HepG2 (cell line): ENCODE measurements around the gene POLA2. TPM values are rescaled to one million over a fixed set of nuclear protein-coding genes. Genes with fewer than 3 reads are reported as not detected.

Experiments
- CTCF ChIP-seq: sonication (generic); formaldehyde crosslinking; IDR thresholded peaks from 2 replicates; pipeline ENCODE4 v1.5.0; 2020; ENCODE audit warnings: mild to moderate bottlenecking, missing genetic modification reagents, moderate library complexity
- DBP ChIP-seq: sonication (generic); formaldehyde crosslinking; IDR thresholded peaks from 2 replicates; pipeline ENCODE4 v1.4.0; 2020; ENCODE audit warnings: missing genetic modification reagents; ENCODE audit errors: not compliant biosample characterization
- HMGA1 ChIP-seq: sonication (generic); formaldehyde crosslinking; conservative IDR thresholded peaks from 2 replicates; pipeline ENCODE4 v1.4.0; 2020; ENCODE audit warnings: missing genetic modification reagents
- KDM3A ChIP-seq: IDR thresholded peaks from 2 replicates; pipeline ENCODE4 v1.6.1; 2018; ENCODE audit warnings: low read depth, missing compliant biosample characterization
- MAZ ChIP-seq, 2 experiments: sonication (generic) in 1 of 2; formaldehyde crosslinking in 1 of 2; IDR thresholded peaks; 2 replicates each; pipeline versions ENCODE4 v1.5.0 to v1.6.1; 2012 to 2020; ENCODE audit warnings: low read depth in 2 of 2, mild to moderate bottlenecking in 2 of 2, borderline replicate concordance in 1 of 2, improper control_type of control experiment in 1 of 2, low read length in 1 of 2, missing genetic modification reagents in 1 of 2, moderate library complexity in 1 of 2
- NCOA2 ChIP-seq: sonication (generic); formaldehyde crosslinking; IDR thresholded peaks from 2 replicates; pipeline ENCODE4 v1.8.0; 2022; ENCODE audit warnings: inconsistent platforms
- NONO ChIP-seq, 2 experiments: fragments of 450-650 bp in 1 of 2; sonication (generic) in 1 of 2; formaldehyde crosslinking in 1 of 2; IDR thresholded peaks in 1 of 2; conservative IDR thresholded peaks in 1 of 2; 2 replicates each; pipeline versions ENCODE4 v1.6.1 to v1.8.0; 2017 to 2022; ENCODE audit warnings: mild to moderate bottlenecking in 1 of 2, missing genetic modification reagents in 1 of 2, moderate library complexity in 1 of 2
- PPARG ChIP-seq: conservative IDR thresholded peaks from 2 replicates; pipeline ENCODE4 v1.6.1; 2016; ENCODE audit warnings: missing biosample characterization, missing genetic modification reagents
- RARA ChIP-seq: IDR thresholded peaks from 2 replicates; pipeline ENCODE4 v1.6.1; 2016; ENCODE audit warnings: missing genetic modification reagents, missing compliant biosample characterization
- RBFOX2 ChIP-seq: fragments of 200-400 bp; formaldehyde crosslinking; IDR thresholded peaks from 2 replicates; pipeline ENCODE4 v1.6.1; 2017; ENCODE audit warnings: low read depth, mild to moderate bottlenecking, low read length
- ZBTB21 ChIP-seq: sonication (generic); formaldehyde crosslinking; IDR thresholded peaks from 2 replicates; pipeline ENCODE4 v1.4.0; 2020; ENCODE audit warnings: missing genetic modification reagents
- ZMYM3 ChIP-seq: sonication (generic); formaldehyde crosslinking; IDR thresholded peaks from 2 replicates; pipeline ENCODE4 v1.5.1; 2020; ENCODE audit warnings: mild to moderate bottlenecking, missing genetic modification reagents
- ZNF20 ChIP-seq: sonication (generic); formaldehyde crosslinking; IDR thresholded peaks from 2 replicates; pipeline ENCODE4 v1.4.0; 2020; ENCODE audit warnings: mild to moderate bottlenecking, moderate library complexity, missing genetic modification reagents
- ZNF296 ChIP-seq: sonication (generic); formaldehyde crosslinking; conservative IDR thresholded peaks from 2 replicates; pipeline ENCODE4 v1.5.0; 2020; ENCODE audit warnings: mild to moderate bottlenecking, missing genetic modification reagents
- ZNF350 ChIP-seq: sonication (generic); formaldehyde crosslinking; IDR thresholded peaks from 2 replicates; pipeline ENCODE4 v1.4.0; 2020; ENCODE audit warnings: mild to moderate bottlenecking, low read depth, missing genetic modification reagents, borderline replicate concordance
- ZNF749 ChIP-seq: sonication (generic); formaldehyde crosslinking; IDR thresholded peaks from 2 replicates; pipeline ENCODE4 v1.8.0; 2022; ENCODE audit warnings: mild to moderate bottlenecking, missing genetic modification reagents, moderate library complexity, borderline replicate concordance
- polyA plus RNA-seq, 8 experiments: library from polyadenylated mRNA; depleted of rRNA in 3 of 8; stranded (reverse) in 7 of 8; unstranded in 1 of 8; fragments of >200 nt; fragmentation: Illumina TruSeq in 4 of 8; extraction: Trizol in 4 of 8; gene quantifications; 2 replicates each; pipeline versions ENCODE4 v1.2.1 to v1.2.3, GENCODE V29; 2011 to 2016; ENCODE audit warnings: low read depth in 4 of 8, missing spikeins in 1 of 8, mixed read lengths in 1 of 8; ENCODE audit not compliant: insufficient read depth in 1 of 8
- total RNA-seq, 5 experiments: library from RNA; depleted of rRNA; stranded (reverse); fragments of >200 nt; fragmentation: Illumina TruSeq; extraction: Trizol; gene quantifications; 2 replicates each; pipeline ENCODE4 v1.2.3, GENCODE V29; 2016; ENCODE audit warnings: low read depth in 1 of 5
- TF ChIP-seq, protein P1 (sequence below): sonication (generic); formaldehyde crosslinking; IDR thresholded peaks from 2 replicates; pipeline ENCODE4 v1.5.1; 2020; ENCODE audit warnings: mild to moderate bottlenecking, missing genetic modification reagents, moderate library complexity
- TF ChIP-seq, protein P2 (sequence below): sonication (generic); formaldehyde crosslinking; IDR thresholded peaks from 2 replicates; pipeline ENCODE4 v1.5.0; 2020; ENCODE audit warnings: missing genetic modification reagents
- TF ChIP-seq, protein P3 (sequence below): sonication (generic); formaldehyde crosslinking; IDR thresholded peaks from 2 replicates; pipeline ENCODE4 v1.4.0; 2020; ENCODE audit warnings: missing genetic modification reagents

The POLA2 gene
- total and polyA plus RNA-seq, 2 of the 13 experiments (the other 11 are each of a cell fraction or from before 2014, with no cell fraction given): 9.7 to 15.6 TPM

DNA sequence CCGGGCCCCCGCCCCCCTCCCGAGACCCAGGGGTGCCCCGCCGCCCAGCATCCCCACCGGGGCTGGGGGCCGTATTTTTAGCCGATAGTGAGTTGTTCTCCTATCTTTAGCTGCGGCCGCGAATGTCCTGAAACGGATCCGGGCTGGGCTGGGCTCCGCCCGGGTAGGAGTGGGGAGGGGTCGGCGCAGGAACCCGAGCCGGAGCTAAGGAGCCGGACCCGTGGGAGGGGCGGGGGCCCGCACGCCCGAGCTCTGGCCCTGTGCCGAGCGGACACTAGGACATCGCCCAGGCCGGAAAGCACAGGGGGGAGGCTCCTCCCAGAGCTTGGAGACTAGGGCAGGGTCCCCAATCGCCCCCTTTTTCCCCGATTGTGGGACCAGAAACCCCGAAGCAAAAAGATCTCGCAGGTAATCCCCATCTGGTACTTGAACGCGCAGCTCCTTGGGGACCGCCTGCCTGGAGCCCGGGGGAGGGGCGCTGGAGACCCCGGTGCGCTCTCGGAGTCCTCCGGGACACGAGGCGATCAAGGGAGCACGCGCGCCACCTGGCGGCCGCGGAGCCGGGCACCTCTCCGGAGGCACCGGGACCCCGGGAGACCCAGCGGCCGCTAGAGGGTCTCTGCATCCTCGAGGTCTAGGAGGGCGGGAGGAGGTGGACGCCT lies 53.6 kb downstream of the POLA2 start (continued):
- TF ChIP-seq MAZ (IDR thresholded peaks at IDR 0.05; ENCODE audit: borderline replicate concordance, low read depth, low read length) (no peak; the same call in 1 of the 2 replicates), MAZ (CRISPR knock-in tag; IDR thresholded peaks at IDR 0.05; ENCODE audit: low read depth) (peak; percentile 57), RBFOX2 (no peak; the same call in 1 of the 2 replicates), ZNF20 (no peak), ZMYM3 (CRISPR knock-in tag) (peak; percentile 52; the same call in 1 of the 2 replicates), DBP (CRISPR knock-in tag) (no peak), NONO (IDR thresholded peaks at IDR 0.05) (no peak), NONO (CRISPR knock-in tag; conservative IDR thresholded peaks at IDR 0.05) (peak; percentile 71), PPARG (CRISPR knock-in tag) (0 out of 2 replicates have a peak, but pooled peaks have one; percentile 43), ZNF296 (CRISPR knock-in tag) (peak; percentile 17; the same call in 1 of the 2 replicates), NCOA2 (CRISPR knock-in tag) (peak; percentile 51; the same call in 1 of the 2 replicates), KDM3A (CRISPR knock-in tag) (peak; percentile 94; the same call in 1 of the 2 replicates), CTCF (CRISPR knock-in tag) (peak; percentile 96), HMGA1 (no peak), ZNF749 (CRISPR knock-in tag) (peak; percentile 74; the same call in 1 of the 2 replicates), ZNF350 (peak; percentile 68; the same call in 1 of the 2 replicates), ZBTB21 (CRISPR knock-in tag) (no peak; the same call in 1 of the 2 replicates), RARA (no peak)
- TF ChIP-seq, protein P1, sequence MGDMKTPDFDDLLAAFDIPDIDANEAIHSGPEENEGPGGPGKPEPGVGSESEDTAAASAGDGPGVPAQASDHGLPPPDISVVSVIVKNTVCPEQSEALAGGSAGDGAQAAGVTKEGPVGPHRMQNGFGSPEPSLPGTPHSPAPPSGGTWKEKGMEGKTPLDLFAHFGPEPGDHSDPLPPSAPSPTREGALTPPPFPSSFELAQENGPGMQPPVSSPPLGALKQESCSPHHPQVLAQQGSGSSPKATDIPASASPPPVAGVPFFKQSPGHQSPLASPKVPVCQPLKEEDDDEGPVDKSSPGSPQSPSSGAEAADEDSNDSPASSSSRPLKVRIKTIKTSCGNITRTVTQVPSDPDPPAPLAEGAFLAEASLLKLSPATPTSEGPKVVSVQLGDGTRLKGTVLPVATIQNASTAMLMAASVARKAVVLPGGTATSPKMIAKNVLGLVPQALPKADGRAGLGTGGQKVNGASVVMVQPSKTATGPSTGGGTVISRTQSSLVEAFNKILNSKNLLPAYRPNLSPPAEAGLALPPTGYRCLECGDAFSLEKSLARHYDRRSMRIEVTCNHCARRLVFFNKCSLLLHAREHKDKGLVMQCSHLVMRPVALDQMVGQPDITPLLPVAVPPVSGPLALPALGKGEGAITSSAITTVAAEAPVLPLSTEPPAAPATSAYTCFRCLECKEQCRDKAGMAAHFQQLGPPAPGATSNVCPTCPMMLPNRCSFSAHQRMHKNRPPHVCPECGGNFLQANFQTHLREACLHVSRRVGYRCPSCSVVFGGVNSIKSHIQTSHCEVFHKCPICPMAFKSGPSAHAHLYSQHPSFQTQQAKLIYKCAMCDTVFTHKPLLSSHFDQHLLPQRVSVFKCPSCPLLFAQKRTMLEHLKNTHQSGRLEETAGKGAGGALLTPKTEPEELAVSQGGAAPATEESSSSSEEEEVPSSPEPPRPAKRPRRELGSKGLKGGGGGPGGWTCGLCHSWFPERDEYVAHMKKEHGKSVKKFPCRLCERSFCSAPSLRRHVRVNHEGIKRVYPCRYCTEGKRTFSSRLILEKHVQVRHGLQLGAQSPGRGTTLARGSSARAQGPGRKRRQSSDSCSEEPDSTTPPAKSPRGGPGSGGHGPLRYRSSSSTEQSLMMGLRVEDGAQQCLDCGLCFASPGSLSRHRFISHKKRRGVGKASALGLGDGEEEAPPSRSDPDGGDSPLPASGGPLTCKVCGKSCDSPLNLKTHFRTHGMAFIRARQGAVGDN (CRISPR knock-in tag): peak; percentile 75
- TF ChIP-seq, protein P2, sequence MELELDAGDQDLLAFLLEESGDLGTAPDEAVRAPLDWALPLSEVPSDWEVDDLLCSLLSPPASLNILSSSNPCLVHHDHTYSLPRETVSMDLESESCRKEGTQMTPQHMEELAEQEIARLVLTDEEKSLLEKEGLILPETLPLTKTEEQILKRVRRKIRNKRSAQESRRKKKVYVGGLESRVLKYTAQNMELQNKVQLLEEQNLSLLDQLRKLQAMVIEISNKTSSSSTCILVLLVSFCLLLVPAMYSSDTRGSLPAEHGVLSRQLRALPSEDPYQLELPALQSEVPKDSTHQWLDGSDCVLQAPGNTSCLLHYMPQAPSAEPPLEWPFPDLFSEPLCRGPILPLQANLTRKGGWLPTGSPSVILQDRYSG (CRISPR knock-in tag): 0 out of 2 replicates have a peak, but pooled peaks have one; percentile 6
- TF ChIP-seq, protein P3, sequence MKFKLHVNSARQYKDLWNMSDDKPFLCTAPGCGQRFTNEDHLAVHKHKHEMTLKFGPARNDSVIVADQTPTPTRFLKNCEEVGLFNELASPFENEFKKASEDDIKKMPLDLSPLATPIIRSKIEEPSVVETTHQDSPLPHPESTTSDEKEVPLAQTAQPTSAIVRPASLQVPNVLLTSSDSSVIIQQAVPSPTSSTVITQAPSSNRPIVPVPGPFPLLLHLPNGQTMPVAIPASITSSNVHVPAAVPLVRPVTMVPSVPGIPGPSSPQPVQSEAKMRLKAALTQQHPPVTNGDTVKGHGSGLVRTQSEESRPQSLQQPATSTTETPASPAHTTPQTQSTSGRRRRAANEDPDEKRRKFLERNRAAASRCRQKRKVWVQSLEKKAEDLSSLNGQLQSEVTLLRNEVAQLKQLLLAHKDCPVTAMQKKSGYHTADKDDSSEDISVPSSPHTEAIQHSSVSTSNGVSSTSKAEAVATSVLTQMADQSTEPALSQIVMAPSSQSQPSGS (CRISPR knock-in tag): no peak
